Lower lobe of right lung (tissue), 2 donors: Measurements from ENCODE around the gene PRR36. TPM values are rescaled to one million over a fixed set of nuclear protein-coding genes. Genes with fewer than 3 reads are reported as not detected.
A peak's percentile ranks its signal among the peaks of the same experiment; 100 is the strongest.

Experiments used
- ATAC-seq, 2 donors: fragments of 200-7000 bp; cut with Tn5 transposase; one replicate each; pipeline ENCODE4 v1.9.1; 2020 to 2022; ENCODE audit warnings: mild to moderate bottlenecking in 2 of 2, moderate library complexity in 2 of 2
- DNase-seq: peaks from one replicate; pipeline ENCODE4 v3.0.0-alpha.2; 2020
- H3K27ac ChIP-seq: fragments of 200-600 bp; one replicate; pipeline ENCODE4 v1.8.0; 2022
- H3K27me3 ChIP-seq: fragments of 200-600 bp; one replicate; pipeline ENCODE4 v1.8.0; 2022; ENCODE audit warnings: low read depth
- H3K36me3 ChIP-seq: fragments of 200-600 bp; one replicate; pipeline ENCODE4 v1.8.0; 2022; ENCODE audit warnings: mild to moderate bottlenecking
- H3K4me1 ChIP-seq: fragments of 200-600 bp; one replicate; pipeline ENCODE4 v1.8.0; 2022
- H3K4me3 ChIP-seq: fragments of 200-600 bp; one replicate; pipeline ENCODE4 v1.8.0; 2022; ENCODE audit warnings: mild to moderate bottlenecking
- H3K9me3 ChIP-seq: fragments of 200-600 bp; one replicate; pipeline ENCODE4 v1.8.0; 2022
- intact Hi-C: fragments of 100-400 bp; cut with DNase I; formaldehyde crosslinking; loops from one replicate; pipeline ENCODE4 v1.11.0; 2022
- total RNA-seq: library from RNA; stranded (reverse); fragmentation: NEBNext Ultra II Directional; extraction: Animal tissue kit (Norgen Biotek cat#: 25700); gene quantifications from one replicate; pipeline ENCODE4 v1.2.1, GENCODE V29; 2021
- TF ChIP-seq, protein P1 (sequence below): fragments of 200-600 bp; IDR thresholded peaks from one replicate; pipeline ENCODE4 v1.8.0; 2022; ENCODE audit warnings: antibody characterized with exemption, mild to moderate bottlenecking
- donor health status: DM: no; HTN: yes; CAD: no; lungs with severe emphysema.

PRR36 gene
- total RNA-seq, 1 donor from 2014 or later, result 2.5 TPM

DNA sequence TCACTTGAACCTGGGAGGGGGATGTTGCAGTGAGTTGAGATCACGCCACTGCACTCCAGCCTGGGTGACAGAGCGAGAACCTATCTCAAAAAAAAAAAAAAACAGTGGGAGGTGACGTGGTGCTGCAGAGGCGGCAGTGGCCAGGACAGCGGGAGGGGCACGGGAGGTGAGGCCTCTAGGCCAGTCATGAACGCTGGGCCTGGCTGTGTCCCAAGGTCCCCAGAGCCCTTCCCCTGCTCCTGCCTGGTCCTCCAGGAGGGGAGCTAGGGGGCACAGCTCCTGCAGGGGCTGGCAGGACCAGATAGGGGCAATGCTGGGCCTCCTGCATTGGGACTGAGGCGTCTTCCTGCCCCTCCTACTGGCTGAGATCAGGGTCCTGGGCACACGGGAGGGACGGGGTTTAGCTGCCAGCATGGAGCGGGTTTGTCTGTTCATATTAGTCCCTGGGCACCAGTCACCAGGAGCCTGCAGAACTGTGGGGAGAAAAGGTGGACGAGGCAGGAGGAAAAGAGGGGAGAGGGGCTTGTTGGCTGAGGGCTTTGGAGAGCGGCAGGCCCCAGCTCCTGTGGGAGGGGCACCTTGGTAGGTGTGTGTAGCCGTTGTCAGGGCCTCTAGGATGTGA is 34.0 kb upstream of the PRR36 start:
- ATAC-seq, result no peak
- peaks cover 52% of the 10 kb centered on the region for H3K36me3 ChIP-seq
- DNase-seq, result no peak
- no peaks in the 10 kb centered on the region for H3K9me3 ChIP-seq
- H3K27ac ChIP-seq, result no peak overlapping the region
- no peak overlapping the region for H3K4me3 ChIP-seq
- intact Hi-C loops, result no loop called here
- H3K4me1 ChIP-seq, result peaks cover 31% of the 10 kb centered on the region
- no peaks in the 10 kb centered on the region for H3K27me3 ChIP-seq
- TF ChIP-seq, protein P1, sequence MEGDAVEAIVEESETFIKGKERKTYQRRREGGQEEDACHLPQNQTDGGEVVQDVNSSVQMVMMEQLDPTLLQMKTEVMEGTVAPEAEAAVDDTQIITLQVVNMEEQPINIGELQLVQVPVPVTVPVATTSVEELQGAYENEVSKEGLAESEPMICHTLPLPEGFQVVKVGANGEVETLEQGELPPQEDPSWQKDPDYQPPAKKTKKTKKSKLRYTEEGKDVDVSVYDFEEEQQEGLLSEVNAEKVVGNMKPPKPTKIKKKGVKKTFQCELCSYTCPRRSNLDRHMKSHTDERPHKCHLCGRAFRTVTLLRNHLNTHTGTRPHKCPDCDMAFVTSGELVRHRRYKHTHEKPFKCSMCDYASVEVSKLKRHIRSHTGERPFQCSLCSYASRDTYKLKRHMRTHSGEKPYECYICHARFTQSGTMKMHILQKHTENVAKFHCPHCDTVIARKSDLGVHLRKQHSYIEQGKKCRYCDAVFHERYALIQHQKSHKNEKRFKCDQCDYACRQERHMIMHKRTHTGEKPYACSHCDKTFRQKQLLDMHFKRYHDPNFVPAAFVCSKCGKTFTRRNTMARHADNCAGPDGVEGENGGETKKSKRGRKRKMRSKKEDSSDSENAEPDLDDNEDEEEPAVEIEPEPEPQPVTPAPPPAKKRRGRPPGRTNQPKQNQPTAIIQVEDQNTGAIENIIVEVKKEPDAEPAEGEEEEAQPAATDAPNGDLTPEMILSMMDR, result no peak

DNA sequence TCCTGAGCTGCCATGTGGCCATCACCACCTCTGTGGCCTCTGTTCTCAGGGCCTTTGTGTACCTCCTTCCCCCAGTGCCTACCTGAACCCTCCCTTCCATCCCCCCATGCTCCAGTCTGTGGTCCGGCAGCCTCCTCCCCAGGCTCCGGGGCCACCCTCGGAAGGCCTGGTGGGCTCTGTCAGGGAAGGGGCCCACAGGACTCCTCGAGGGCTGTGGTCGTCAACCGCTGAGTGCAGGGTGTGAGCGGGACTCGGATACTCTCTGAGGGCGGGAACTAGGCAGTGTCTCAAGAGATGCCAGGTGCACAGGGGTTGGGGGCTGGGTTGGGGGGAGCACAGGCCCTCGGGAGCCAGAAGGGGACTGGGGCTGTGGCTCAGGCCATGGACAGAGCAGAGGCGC is 33.4 kb upstream of the PRR36 start:
- no peaks in the 10 kb centered on the region for H3K27me3 ChIP-seq
- DNase-seq, result no peak
- TF ChIP-seq, protein P1, result no peak
- peaks cover 46% of the 10 kb centered on the region for H3K36me3 ChIP-seq
- intact Hi-C loops, result no loop called here
- no peak overlapping the region for H3K4me3 ChIP-seq
- no peak for ATAC-seq
- peaks cover 37% of the 10 kb centered on the region for H3K4me1 ChIP-seq
- H3K9me3 ChIP-seq, result no peaks in the 10 kb centered on the region
- H3K27ac ChIP-seq, result no peak overlapping the region

DNA sequence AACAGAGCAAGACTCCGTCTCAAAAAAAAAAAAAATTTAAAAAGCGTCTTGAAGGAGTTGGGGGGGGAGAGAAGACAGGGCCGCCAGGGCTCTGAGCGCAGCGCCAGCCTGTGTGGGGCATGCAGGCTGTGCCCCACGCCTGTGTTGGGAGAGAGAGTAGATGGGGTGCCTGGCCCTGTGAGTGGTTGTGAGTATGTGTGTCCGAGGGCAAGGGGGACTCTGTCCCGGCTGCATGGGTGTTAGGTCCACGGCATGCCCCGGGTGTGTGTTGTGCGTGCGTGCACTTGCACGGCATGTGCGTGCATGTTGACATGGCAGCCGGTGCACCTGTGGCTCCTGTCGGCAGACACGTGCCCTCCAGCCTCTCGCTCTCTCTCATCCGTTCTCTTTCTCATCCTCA is 32.9 kb upstream of the PRR36 start:
- intact Hi-C loops, result no loop called here
- Histone ChIP-seq H3K27ac (no peak overlapping the region), H3K4me3 (no peak overlapping the region), H3K27me3 (no peaks in the 10 kb centered on the region), H3K36me3 (peaks cover 42% of the 10 kb centered on the region), H3K9me3 (no peaks in the 10 kb centered on the region), H3K4me1 (peaks cover 42% of the 10 kb centered on the region)
- DNase-seq, result peak; percentile 42
- TF ChIP-seq, protein P1, result no peak
- ATAC-seq, result no peak

GRCh38 chr19:7905859-7906258 is 31.7 kb upstream of the PRR36 start:
- ATAC-seq (no peak), DNase-seq (peak; percentile 47)
- Histone ChIP-seq H3K9me3 (no peaks in the 10 kb centered on the region), H3K36me3 (peaks cover 29% of the 10 kb centered on the region), H3K4me1 (peaks cover 44% of the 10 kb centered on the region), H3K27ac (no peak overlapping the region), H3K27me3 (no peaks in the 10 kb centered on the region), H3K4me3 (no peak overlapping the region)
- intact Hi-C loops, result no loop called here
- TF ChIP-seq, protein P1, result no peak

GRCh38 chr19:7905268-7905667 is 31.1 kb upstream of the PRR36 start:
- intact Hi-C loops, result no loop called here
- peaks cover 44% of the 10 kb centered on the region for H3K4me1 ChIP-seq
- ATAC-seq (no peak), DNase-seq (no peak)
- TF ChIP-seq, protein P1, result no peak
- H3K36me3 ChIP-seq, result peaks cover 23% of the 10 kb centered on the region
- H3K27ac ChIP-seq, result no peak overlapping the region
- H3K9me3 ChIP-seq, result no peaks in the 10 kb centered on the region
- no peaks in the 10 kb centered on the region for H3K27me3 ChIP-seq
- H3K4me3 ChIP-seq, result peak overlapping the region; percentile 88
